C4-2B (cell line): ENCODE data around the gene RWDD1.

Experiments
- CTCF ChIP-seq: fragments of 450-650 bp; conservative IDR thresholded peaks from 2 replicates; pipeline ENCODE4 v1.5.1; 2017; ENCODE audit warnings: mild to moderate bottlenecking
- ZFX ChIP-seq: fragments of 450-650 bp; IDR thresholded peaks from 2 replicates; pipeline ENCODE4 v1.6.1; 2017

- TF ChIP-seq CTCF (no peak), ZFX (no peak)
These were observed 2.2 kb upstream of the RWDD1 start for GRCh38 chr6:116568821-116569755.
